ENCODE data around the gene CCDC188. TPM values are rescaled to one million over a fixed set of nuclear protein-coding genes. Genes with fewer than 3 reads are reported as not detected.

Gene CCDC188
- total and polyA plus RNA-seq, 12 donors, result 0.30 to 19.0 (median 0.77) TPM; not detected in 2

- 90 to 96% (median 94%) methylated on average over 14 to 65 of the region's 65 CpGs for WGBS, 4 donors
- peaks cover 0 to 5% of the 10 kb centered on the region in 2 donors for H3K36me3 ChIP-seq (replicated peaks in 1 of 2)
- no peaks in the 10 kb centered on the region for H3K9me3 ChIP-seq (replicated peaks in 1 of 3)
- TF ChIP-seq POLR2A (IDR thresholded peaks at IDR 0.05) (no peak), CTCF (IDR thresholded peaks at IDR 0.05) (no peak)
- H3K4me1 ChIP-seq (replicated peaks in 1 of 2), result peaks cover 0 to 5% of the 10 kb centered on the region in 2 donors
- H3K27ac ChIP-seq, result no peak overlapping the region
- no peaks in the 10 kb centered on the region for H3K27me3 ChIP-seq
- DNase-seq, result no peak
- no peak overlapping the region for H3K4me3 ChIP-seq
- intact Hi-C loops (cut with DNase I), result no loop called here
These were observed 7.9 kb downstream of the CCDC188 start for GRCh38 chr22:20142711-20143621.

- Histone ChIP-seq H3K4me3 (no peak overlapping the region), H3K36me3 (replicated peaks in 1 of 2) (peaks cover 0 to 5% of the 10 kb centered on the region in 2 donors)
- WGBS, 4 donors, result 81 to 92% (median 88%) methylated on average over 9 to 22 of the region's 22 CpGs
These were observed 9.4 kb downstream of the CCDC188 start for GRCh38 chr22:20141186-20142077.

GRCh38 chr22:20140521-20140964 is 10.3 kb downstream of the CCDC188 start:
- WGBS, 4 donors, result 81 to 91% (median 86%) methylated on average over 6 to 17 of the region's 17 CpGs
- TF ChIP-seq CTCF (IDR thresholded peaks at IDR 0.05), result no peak
- TF ChIP-seq POLR2A (IDR thresholded peaks at IDR 0.05), result no peak
- H3K4me1 ChIP-seq (replicated peaks in 1 of 2), result peaks cover 8 to 29% of the 10 kb centered on the region in 2 donors
- DNase-seq, result no peak
- H3K9me3 ChIP-seq (replicated peaks in 1 of 3), result no peaks in the 10 kb centered on the region
- intact Hi-C loops (cut with DNase I), result no loop called here
- no peak overlapping the region for H3K27ac ChIP-seq
- H3K4me3 ChIP-seq, result no peak overlapping the region
- peaks cover 0 to 5% of the 10 kb centered on the region in 2 donors for H3K36me3 ChIP-seq (replicated peaks in 1 of 2)
- H3K27me3 ChIP-seq, result no peaks in the 10 kb centered on the region

More at GRCh38 chr22:20141186-20142077, 9.4 kb downstream of the CCDC188 start:
- no peak overlapping the region for H3K27ac ChIP-seq
- no peaks in the 10 kb centered on the region for H3K27me3 ChIP-seq
- H3K9me3 ChIP-seq (replicated peaks in 1 of 3), result no peaks in the 10 kb centered on the region
- intact Hi-C loops (cut with DNase I), result no loop called here
- DNase-seq, result no peak
- TF ChIP-seq CTCF (IDR thresholded peaks at IDR 0.05) (no peak), POLR2A (IDR thresholded peaks at IDR 0.05) (no peak)
- H3K4me1 ChIP-seq (replicated peaks in 1 of 2), result peaks cover 8 to 20% of the 10 kb centered on the region in 2 donors

GRCh38 chr22:20140107-20140445 is 10.8 kb downstream of the CCDC188 start:
- intact Hi-C loops (cut with DNase I), result no loop called here
- Histone ChIP-seq H3K4me3 (no peak overlapping the region), H3K36me3 (replicated peaks in 1 of 2) (peaks cover 0 to 5% of the 10 kb centered on the region in 2 donors), H3K9me3 (replicated peaks in 1 of 3) (no peaks in the 10 kb centered on the region), H3K4me1 (replicated peaks in 1 of 2) (peaks cover 8 to 34% of the 10 kb centered on the region in 2 donors), H3K27me3 (no peaks in the 10 kb centered on the region), H3K27ac (no peak overlapping the region)
- no peak for DNase-seq
- TF ChIP-seq POLR2A (IDR thresholded peaks at IDR 0.05) (no peak), CTCF (IDR thresholded peaks at IDR 0.05) (no peak)
- WGBS, 4 donors, result 81 to 96% (median 88%) methylated on average over 4 to 11 of the region's 11 CpGs

All from adrenal gland (tissue), 12 donors.